K562 (cell line): ENCODE results near the gene FAM114A1. TPM values are rescaled to one million over a fixed set of nuclear protein-coding genes. Genes with fewer than 3 reads are reported as not detected.

Experiments
- ATAC-seq: fragments of 200-7000 bp; cut with Tn5 transposase; 3 replicates; pipeline ENCODE4 v1.9.1; 2020; ENCODE audit warnings: moderate library complexity
- BruUV-seq: library from RNA; stranded (reverse); fragments of 400-500 nt; replicated peaks from 2 replicates; lab custom pipeline; 2021; lab: Mats Ljungman, UMichigan
- CTCF ChIA-PET: fragments of 300-600 bp; formaldehyde crosslinking; extraction: SDS; loops from one replicate; lab custom pipeline; 2021; ENCODE audit warnings: low intra/inter-chr PET ratio; lab: Yijun Ruan, JAX
- POLR2A ChIA-PET: fragments of 300-600, 350-650 bp; sonication (Branson Sonifier 250); formaldehyde crosslinking; extraction: SDS; loops from one replicate; lab custom pipeline; 2021; ENCODE audit warnings: antibody characterized with exemption, inconsistent platforms; lab: Yijun Ruan, JAX
- DNase-seq, 4 experiments: peaks; one replicate each; pipeline versions ENCODE4 v3.0.0 to v3.0.0-alpha.2; 2011 to 2018; ENCODE audit warnings: low spot score in 3 of 4, mixed read lengths in 3 of 4; ENCODE audit errors: extremely low read depth in 1 of 4
- FAIRE-seq: peaks from 2 replicates; lab custom pipeline; 2011; peaks lifted over from hg19 to GRCh38; lab: Jason Lieb, UNC
- H2AFZ ChIP-seq: 2 replicates; pipeline ENCODE4 v1.6.0; 2011; ENCODE audit warnings: low read depth, low read length, control low read depth, inconsistent platforms
- H3K27ac ChIP-seq: fragments of 200-600 bp; 3 replicates; pipeline ENCODE4 v1.8.0; 2011; ENCODE audit warnings: low read depth, mild to moderate bottlenecking, control low read depth, inconsistent platforms, low read length, moderate library complexity, mixed read lengths; ENCODE audit errors: extremely low read depth
- H3K27me3 ChIP-seq, 2 experiments: fragments of 300-600 bp in 1 of 2; 2 replicates in 1 of 2; 3 replicates in 1 of 2; pipeline versions ENCODE4 v1.6.0 to v1.8.0; 2011; ENCODE audit warnings: inconsistent platforms in 2 of 2, low read length in 2 of 2, mild to moderate bottlenecking in 1 of 2, mixed read lengths in 1 of 2, moderate library complexity in 1 of 2; ENCODE audit not compliant: control insufficient read depth in 2 of 2, insufficient read depth in 2 of 2
- H3K36me3 ChIP-seq: fragments of 300-600 bp; 3 replicates; pipeline ENCODE4 v1.8.0; 2011; ENCODE audit warnings: mild to moderate bottlenecking, low read length, inconsistent platforms; ENCODE audit not compliant: control insufficient read depth, insufficient read depth
- H3K4me1 ChIP-seq, 2 experiments: fragments of 200-600 bp in 1 of 2; replicated peaks in 1 of 2; 2 replicates in 1 of 2; 3 replicates in 1 of 2; pipeline versions ENCODE4 v1.5.1 to v1.8.0; 2011; ENCODE audit warnings: inconsistent platforms in 2 of 2, low read length in 2 of 2, mild to moderate bottlenecking in 1 of 2, mixed read lengths in 1 of 2, moderate library complexity in 1 of 2; ENCODE audit not compliant: control insufficient read depth in 2 of 2, insufficient read depth in 2 of 2
- H3K4me2 ChIP-seq: 2 replicates; pipeline ENCODE4 v1.6.1; 2011; ENCODE audit warnings: low read length, control low read depth, inconsistent platforms, mixed read lengths; ENCODE audit not compliant: insufficient read depth
- H3K4me3 ChIP-seq: fragments of 200-600 bp; sonication (generic), shearing (Covaris generic); 2 replicates; pipeline ENCODE4 v1.5.1; 2016; ENCODE audit warnings: control low read depth, inconsistent platforms
- H3K79me2 ChIP-seq: fragments of 200-600 bp; 3 replicates; pipeline ENCODE4 v1.8.0; 2011; ENCODE audit warnings: low read length, inconsistent platforms; ENCODE audit not compliant: control insufficient read depth, insufficient read depth
- H3K9ac ChIP-seq, 2 experiments: 2 replicates each; pipeline versions ENCODE4 v1.6.0 to v1.6.1; 2011; ENCODE audit warnings: low read depth in 2 of 2, low read length in 2 of 2, control low read depth in 1 of 2, inconsistent platforms in 1 of 2, mild to moderate bottlenecking in 1 of 2, mixed read lengths in 1 of 2; ENCODE audit not compliant: insufficient read depth in 1 of 2
- H3K9me1 ChIP-seq: one replicate; pipeline ENCODE4 v1.6.0; 2011; ENCODE audit warnings: inconsistent platforms, mild to moderate bottlenecking, low read length, moderate library complexity; ENCODE audit not compliant: control insufficient read depth, insufficient read depth
- H3K9me3 ChIP-seq: replicated peaks from 2 replicates; pipeline ENCODE4 v1.5.1; 2011; ENCODE audit warnings: low read depth, low read length, inconsistent platforms; ENCODE audit not compliant: control insufficient read depth, insufficient read depth
- H4K20me1 ChIP-seq: replicated peaks from 2 replicates; pipeline ENCODE4 v1.6.1; 2011; ENCODE audit warnings: low read length, inconsistent platforms, mixed read lengths; ENCODE audit not compliant: control insufficient read depth, insufficient read depth
- BCOR ChIP-seq: fragments of 450-650 bp; IDR thresholded peaks from 2 replicates; pipeline ENCODE4 v1.6.1; 2016
- CUX1 ChIP-seq: fragments of 200-800 bp; sonication (Bioruptor generic); IDR thresholded peaks from 2 replicates; pipeline ENCODE4 v1.6.1; 2016; ENCODE audit warnings: missing genetic modification characterization, missing compliant biosample characterization
- DLX4 ChIP-seq: fragments of 250-450 bp; sonication (Bioruptor Pico); IDR thresholded peaks from 2 replicates; pipeline ENCODE4 v1.6.1; 2021; ENCODE audit warnings: mild to moderate bottlenecking
- E2F3 ChIP-seq: fragments of 250-450 bp; sonication (Bioruptor Pico); IDR thresholded peaks from 2 replicates; pipeline ENCODE4 v1.4.0; 2020; ENCODE audit warnings: mild to moderate bottlenecking
- LARP7 ChIP-seq: fragments of 450-650 bp; IDR thresholded peaks from 2 replicates; pipeline ENCODE4 v1.6.1; 2016
- LEF1 ChIP-seq: fragments of 450-650 bp; IDR thresholded peaks from 2 replicates; pipeline ENCODE4 v1.6.1; 2016; ENCODE audit warnings: mild to moderate bottlenecking
- ZMIZ1 ChIP-seq, 2 experiments: fragments of 150-350 bp in 1 of 2; IDR thresholded peaks; 2 replicates each; pipeline ENCODE4 v1.6.1; 2012 to 2016; ENCODE audit warnings: low read depth in 2 of 2, low read length in 2 of 2, mild to moderate bottlenecking in 1 of 2, moderate library complexity in 1 of 2
- ZNF507 ChIP-seq: conservative IDR thresholded peaks from 2 replicates; pipeline ENCODE4 v1.6.1; 2017; ENCODE audit warnings: missing genetic modification characterization, missing compliant biosample characterization
- WGBS: fragments of 100-300 bp; shearing (Covaris generic); methylation state at CpG from one replicate; pipeline ENCODE4 v1.1.6; 2016; ENCODE audit warnings: low coverage, mixed read lengths; ENCODE audit not compliant: insufficient coverage; ENCODE audit errors: missing lambda C conversion rate; 5-methylcytosine and 5-hydroxymethylcytosine counted together
- in situ Hi-C: fragments of 300-500 bp; cut with MboI; formaldehyde crosslinking; loops from 4 replicates; pipeline ENCODE4 v1.15.0; 2018; ENCODE audit warnings: inconsistent platforms, mixed read lengths
- intact Hi-C: fragments of 100-400 bp; cut with micrococcal nuclease; formaldehyde crosslinking; loops from 2 replicates; pipeline ENCODE4 v1.14.2; 2022
- polyA plus RNA-seq, 8 experiments: library from polyadenylated mRNA; depleted of rRNA in 4 of 8; stranded (reverse) in 5 of 8; unstranded in 3 of 8; fragments of >200 nt; fragmentation: Nextera tagmentation in 2 of 8; fragmentation: Illumina TruSeq in 1 of 8; extraction: Ambion mirVana in 2 of 8; extraction: Trizol in 1 of 8; gene quantifications; 2 replicates each; pipeline versions ENCODE4 v1.2.1 to v1.2.3, GENCODE V29; 2011 to 2014; ENCODE audit warnings: inconsistent platforms in 1 of 8, missing spikeins in 1 of 8
- total RNA-seq, 7 experiments: library from RNA; depleted of rRNA in 6 of 7; stranded (reverse); fragments of >200 nt in 6 of 7; fragmentation: Illumina TruSeq in 2 of 7; extraction: Trizol in 2 of 7; gene quantifications; 2 replicates each; pipeline versions ENCODE4 v1.2.1 to v1.2.3, GENCODE V29; 2011 to 2021; ENCODE audit warnings: low replicate concordance in 1 of 7

The FAM114A1 gene
- total and polyA plus RNA-seq, 9 of the 15 experiments (the other 6 are each of a cell fraction or from before 2014, with no cell fraction given), result 1.8 to 12.0 (median 4.3) TPM

DNA sequence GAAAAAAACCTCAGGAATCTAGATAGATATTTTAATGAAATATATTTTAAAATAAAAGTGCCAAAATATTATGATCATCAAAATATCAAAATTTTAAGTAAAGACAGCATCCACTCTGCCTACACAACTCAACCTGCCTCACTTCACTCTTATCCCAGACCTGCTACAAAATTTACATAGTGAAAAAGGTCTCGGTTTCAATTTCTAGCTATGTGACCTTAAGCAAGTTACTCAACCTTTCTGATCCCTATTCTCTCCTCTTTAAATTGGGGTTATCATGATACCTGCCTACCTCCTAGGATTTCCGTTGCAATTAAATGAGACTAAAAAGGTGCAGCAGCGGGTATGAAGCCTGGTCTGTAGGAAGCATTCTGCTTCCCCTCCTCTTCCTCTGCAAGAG lies 72.9 kb downstream of the FAM114A1 start:
- no peak for ATAC-seq
- no TSS peak for BruUV-seq
- intact Hi-C loops, result no loop called here

More for the DNA sequence above, 72.9 kb downstream of the FAM114A1 start:
- H3K9me3 ChIP-seq, result no peaks in the 10 kb centered on the region
- no peaks in the 10 kb centered on the region for H3K9me1 ChIP-seq
- no peaks in the 10 kb centered on the region for H3K79me2 ChIP-seq
- H3K4me3 ChIP-seq, result no peak overlapping the region
- 38% methylated on average over 3 of the region's 3 CpGs for WGBS
- ChIA-PET POLR2A (interaction anchor here (0.6 kb wide), 1 partner anchor 9 kb away, joined by 4 read pairs; no protein-coding TSS in a partner anchor), CTCF (no interaction called here)
- in situ Hi-C loops, result no loop called here
- no peak overlapping the region for H3K27ac ChIP-seq
- H3K4me1 ChIP-seq, result peaks cover 0 to 14% of the 10 kb centered on the region in 2 experiments; a peak in 2 of 5 replicates
- no peak overlapping the region for H3K4me2 ChIP-seq
- DNase-seq (no peak), FAIRE-seq (no peak)
- H2AFZ ChIP-seq, result no peak overlapping the region
- H3K36me3 ChIP-seq, result no peaks in the 10 kb centered on the region; the same call in 2 of the 3 replicates
- H3K27me3 ChIP-seq, result no peaks in the 10 kb centered on the region
- no peak for TF ChIP-seq DLX4 (CRISPR knock-in tag)
- no peak for TF ChIP-seq CUX1
- no peak for TF ChIP-seq ZNF507
- no peak for TF ChIP-seq LEF1
- no peak for TF ChIP-seq LARP7
- no peak for TF ChIP-seq E2F3 (CRISPR knock-in tag)
- no peak for TF ChIP-seq BCOR
- TF ChIP-seq ZMIZ1 (IDR thresholded peaks at IDR 0.05; ENCODE audit: low read depth in 2 of 2, low read length in 2 of 2), result no peak
- no peaks in the 10 kb centered on the region for H4K20me1 ChIP-seq
- no peak overlapping the region for H3K9ac ChIP-seq
